ENCODE data around the gene TMEM178B. TPM values are rescaled to one million over a fixed set of nuclear protein-coding genes. Genes with fewer than 3 reads are reported as not detected.

Gene TMEM178B
- total and polyA plus RNA-seq, 2 of the 4 experiments (the other 2 are of a cell fraction) = under 0.01 to 0.05 TPM

GRCh38 chr7:141317033-141317585 lies 243.2 kb downstream of the TMEM178B start:
- H3K4me1 ChIP-seq (ENCODE audit: control insufficient read depth, insufficient read depth, low read length) = no peaks in the 10 kb centered on the region
- in situ Hi-C loops (cut with MboI; ENCODE audit: low sequenced_read_pairs) = no loop called here
- H2BK15ac ChIP-seq (ENCODE audit: low read depth, low read length) = no peak overlapping the region
- no peak overlapping the region for H2BK5ac ChIP-seq (ENCODE audit: low read depth, low read length, poor library complexity, severe bottlenecking)
- no peaks in the 10 kb centered on the region; a peak in 1 of 4 replicates for H3K79me1 ChIP-seq (ENCODE audit: low read depth in 1 of 2, low read length in 2 of 2)
- WGBS, 2 experiments (ENCODE audit: extremely low coverage in 2 of 2, insufficient read length in 1 of 2) = 40% methylated on average over 1 of the region's 3 CpGs; no CpG with 5 or more reads in 1 of the 2 experiments
- H2AK9ac ChIP-seq (replicated peaks; ENCODE audit: low read depth, low read length, poor library complexity) = no peak overlapping the region
- no peak overlapping the region for H3K4me3 ChIP-seq (ENCODE audit: insufficient read depth, low read depth, low read length)
- H3K27ac ChIP-seq (ENCODE audit: insufficient read depth, low read length) = no peak overlapping the region
- no peak overlapping the region for H2BK120ac ChIP-seq (ENCODE audit: low read depth, low read length)
- ChIA-PET POLR2A (ENCODE audit: unreplicated experiment) (no interaction called here), CTCF (interaction anchor here (0.6 kb wide), 1 partner anchor 405 kb away, joined by 3 read pairs; no protein-coding TSS in a partner anchor)
- no peaks in the 10 kb centered on the region for H3K27me3 ChIP-seq (ENCODE audit: control insufficient read depth, insufficient read depth, low read length)
- no peak overlapping the region for H3K56ac ChIP-seq (ENCODE audit: extremely low read depth, insufficient read depth, low read length)
- no peak overlapping the region for H3K18ac ChIP-seq (ENCODE audit: low read depth, low read length)
- no peak overlapping the region for H2BK20ac ChIP-seq (ENCODE audit: low read depth, low read length)
- dilution Hi-C loops (cut with HindIII; ENCODE audit: low sequenced_read_pairs, unreplicated experiment) = no loop called here
- H3K9ac ChIP-seq (ENCODE audit: low read depth, low read length) = no peak overlapping the region
- ATAC-seq (ENCODE audit: low read depth) (no peak), DNase-seq (no peak)
- no peak overlapping the region for H3K14ac ChIP-seq (replicated peaks; ENCODE audit: low read depth, low read length)
- H4K20me1 ChIP-seq (ENCODE audit: insufficient read depth, low read length) = no peaks in the 10 kb centered on the region
- TF ChIP-seq MAFK (IDR thresholded peaks at IDR 0.05; ENCODE audit: low read depth, low read length) (no peak), USF2 (IDR thresholded peaks at IDR 0.05; ENCODE audit: low read depth, low read length) (no peak), NFE2L2 (IDR thresholded peaks at IDR 0.05; ENCODE audit: low read depth, low read length) (no peak), SMC3 (IDR thresholded peaks at IDR 0.05; ENCODE audit: low read depth, low read length) (no peak), MAZ (IDR thresholded peaks at IDR 0.05; ENCODE audit: borderline replicate concordance, low read depth, low read length) (no peak), ELK1 (IDR thresholded peaks at IDR 0.05; ENCODE audit: borderline replicate concordance, low read depth, low read length) (no peak), FOS (IDR thresholded peaks at IDR 0.05; ENCODE audit: low read depth, low read length) (no peak)
- BruUV-seq (replicated peaks) = no TSS peak
- H2AK5ac ChIP-seq (ENCODE audit: low read depth, low read length) = no peak overlapping the region
- H2AFZ ChIP-seq (replicated peaks; ENCODE audit: low read length, poor library complexity) = no peak overlapping the region
- no peaks in the 10 kb centered on the region for H3K36me3 ChIP-seq (ENCODE audit: control insufficient read depth, insufficient read depth, low read length)
- H3K9me3 ChIP-seq (ENCODE audit: control insufficient read depth, insufficient read depth, low read length) = peaks cover 10% of the 10 kb centered on the region; the same call in 1 of the 2 replicates
- H4K91ac ChIP-seq (ENCODE audit: insufficient read depth, low read depth, low read length) = no peak overlapping the region
- intact Hi-C loops (cut with micrococcal nuclease) = no loop called here
- H3K4ac ChIP-seq (ENCODE audit: low read depth, low read length) = no peak overlapping the region
- no peak overlapping the region for H3K4me2 ChIP-seq (ENCODE audit: low read depth, low read length)
- no peaks in the 10 kb centered on the region for H3K9me1 ChIP-seq (ENCODE audit: insufficient read depth, low read length)
- no peak overlapping the region for H4K8ac ChIP-seq (ENCODE audit: low read depth in 2 of 2, low read length in 2 of 2)
- H4K5ac ChIP-seq (ENCODE audit: low read depth, low read length) = no peak overlapping the region
- H3K23ac ChIP-seq (ENCODE audit: low read depth, low read length) = no peak overlapping the region

Data from IMR-90 (cell line).